ENCODE measurements around the gene SAMSN1.

Gene SAMSN1

GRCh38 chr21:14527696-14528652 is 18.1 kb downstream of the SAMSN1 start:
- CTCF ChIA-PET = no interaction called here
- Histone ChIP-seq H3K4me1 (ENCODE audit: control insufficient read depth, insufficient read depth, low read length) (no peaks in the 10 kb centered on the region), H3K4me3 (ENCODE audit: low read depth, low read length) (no peak overlapping the region), H3K36me3 (ENCODE audit: control insufficient read depth in 2 of 2, insufficient read depth in 1 of 2, low read length in 2 of 2) (no peaks in the 10 kb centered on the region), H3K9me3 (ENCODE audit: control insufficient read depth, insufficient read depth, low read depth, low read length) (no peaks in the 10 kb centered on the region), H3K27ac (ENCODE audit: extremely low read depth, low read depth, low read length) (no peak overlapping the region)
- no peak for TF ChIP-seq ZNF214 (tag by site-specific recombination; IDR thresholded peaks at IDR 0.05; ENCODE audit: borderline replicate concordance)
- TF ChIP-seq GLI4 (tag by site-specific recombination; IDR thresholded peaks at IDR 0.05) = no peak
- no peak for TF ChIP-seq ZNF146 (tag by site-specific recombination; IDR thresholded peaks at IDR 0.05)
- TF ChIP-seq ZBTB6 (tag by site-specific recombination; IDR thresholded peaks at IDR 0.05) = no peak
- TF ChIP-seq ZNF248 (tag by site-specific recombination; IDR thresholded peaks at IDR 0.05) = no peak
- no peak for TF ChIP-seq HIC1 (tag by site-specific recombination; IDR thresholded peaks at IDR 0.05)
- TF ChIP-seq ZNF184 (tag by site-specific recombination; IDR thresholded peaks at IDR 0.05) = no peak
- TF ChIP-seq GFI1B (tag by site-specific recombination; IDR thresholded peaks at IDR 0.05) = no peak
- TF ChIP-seq ZNF274 (IDR thresholded peaks at IDR 0.05; ENCODE audit: low read length) = no peak
- TF ChIP-seq ZNF274 (tag by site-specific recombination; IDR thresholded peaks at IDR 0.05; ENCODE audit: borderline replicate concordance) = no peak
- no peak for TF ChIP-seq ZNF366 (tag by site-specific recombination; conservative IDR thresholded peaks at IDR 0.05)
- POLR2A ChIA-PET = no interaction called here

GRCh38 chr21:14526836-14527695 is 19.0 kb downstream of the SAMSN1 start:
- ChIA-PET POLR2A (no interaction called here), CTCF (interaction anchor here (0.7 kb wide), 1 partner anchor 998 kb away, joined by 3 read pairs; no protein-coding TSS in a partner anchor)
- H3K36me3 ChIP-seq (ENCODE audit: control insufficient read depth in 2 of 2, insufficient read depth in 1 of 2, low read length in 2 of 2) = no peaks in the 10 kb centered on the region
- H3K9me3 ChIP-seq (ENCODE audit: control insufficient read depth, insufficient read depth, low read depth, low read length) = no peaks in the 10 kb centered on the region
- no peak overlapping the region for H3K27ac ChIP-seq (ENCODE audit: extremely low read depth, low read depth, low read length)
- H3K4me1 ChIP-seq (ENCODE audit: control insufficient read depth, insufficient read depth, low read length) = no peaks in the 10 kb centered on the region
- H3K4me3 ChIP-seq (ENCODE audit: low read depth, low read length) = no peak overlapping the region
- TF ChIP-seq ZNF175 (tag by site-specific recombination; IDR thresholded peaks at IDR 0.05) (no peak), ZNF660 (tag by site-specific recombination; IDR thresholded peaks at IDR 0.05) (no peak), KLF10 (tag by site-specific recombination; IDR thresholded peaks at IDR 0.05) (no peak), BCL11B (tag by site-specific recombination; IDR thresholded peaks at IDR 0.05; ENCODE audit: low read depth) (no peak), ZNF529 (tag by site-specific recombination; IDR thresholded peaks at IDR 0.05; ENCODE audit: insufficient replicate concordance) (no peak), ZSCAN23 (tag by site-specific recombination; IDR thresholded peaks at IDR 0.05) (no peak)
